Hepatocyte (in vitro differentiated cells): ENCODE data around the gene PRSS48. TPM values are rescaled to one million over a fixed set of nuclear protein-coding genes. Genes with fewer than 3 reads are reported as not detected.

Experiments
- DNase-seq: peaks from one replicate; pipeline ENCODE4 v3.0.0-alpha.2; 2016; ENCODE audit warnings: low spot score
- H2AFZ ChIP-seq: fragments of 200-600 bp; sonication (generic); 2 replicates; pipeline ENCODE4 v1.6.0; 2016; ENCODE audit warnings: antibody characterized with exemption, mild to moderate bottlenecking
- H3K27ac ChIP-seq: fragments of 200-600 bp; sonication (generic); 2 replicates; pipeline ENCODE4 v1.5.1; 2016; ENCODE audit warnings: mild to moderate bottlenecking
- H3K27me3 ChIP-seq: fragments of 200-600 bp; sonication (generic); 2 replicates; pipeline ENCODE4 v1.6.1; 2016
- H3K36me3 ChIP-seq: fragments of 200-600 bp; sonication (generic); replicated peaks from 2 replicates; pipeline ENCODE4 v1.5.1; 2016; ENCODE audit warnings: low read depth; ENCODE audit not compliant: insufficient read depth
- H3K4me1 ChIP-seq: fragments of 200-600 bp; sonication (generic); 2 replicates; pipeline ENCODE4 v1.5.1; 2016; ENCODE audit warnings: mild to moderate bottlenecking, moderate library complexity; ENCODE audit not compliant: insufficient read depth
- H3K4me2 ChIP-seq: fragments of 200-600 bp; sonication (generic); 2 replicates; pipeline ENCODE4 v1.6.0; 2016
- H3K4me3 ChIP-seq: fragments of 200-600 bp; sonication (generic); 2 replicates; pipeline ENCODE4 v1.5.1; 2016; ENCODE audit warnings: mild to moderate bottlenecking
- H3K79me2 ChIP-seq: fragments of 200-600 bp; sonication (generic); 2 replicates; pipeline ENCODE4 v1.6.0; 2017; ENCODE audit warnings: mild to moderate bottlenecking
- H3K9me2 ChIP-seq: fragments of 200-600 bp; sonication (generic); replicated peaks from 2 replicates; pipeline ENCODE4 v1.6.0; 2017; ENCODE audit warnings: mild to moderate bottlenecking; ENCODE audit not compliant: insufficient read depth
- H3K9me3 ChIP-seq: fragments of 200-600 bp; sonication (generic); 2 replicates; pipeline ENCODE4 v1.5.1; 2016; ENCODE audit warnings: low read depth, mild to moderate bottlenecking
- H4K20me1 ChIP-seq: fragments of 200-600 bp; sonication (generic); 2 replicates; pipeline ENCODE4 v1.6.0; 2016; ENCODE audit warnings: mild to moderate bottlenecking; ENCODE audit not compliant: insufficient read depth, poor library complexity, severe bottlenecking
- CTCF ChIP-seq: fragments of 200-600 bp; sonication (generic); IDR thresholded peaks from 2 replicates; pipeline ENCODE4 v1.5.1; 2016; ENCODE audit warnings: antibody characterized with exemption, mild to moderate bottlenecking; ENCODE audit not compliant: poor library complexity
- EZH2 ChIP-seq: fragments of 200-600 bp; sonication (generic); IDR thresholded peaks from 2 replicates; pipeline ENCODE4 v1.6.1; 2016; ENCODE audit warnings: antibody characterized with exemption, mild to moderate bottlenecking, borderline replicate concordance
- EZH2phosphoT487 ChIP-seq: fragments of 200-600 bp; sonication (generic); IDR thresholded peaks from one replicate; pipeline ENCODE4 v1.6.1; 2018; ENCODE audit warnings: antibody characterized with exemption, mild to moderate bottlenecking, low read depth, moderate library complexity; ENCODE audit not compliant: unreplicated experiment, severe bottlenecking
- WGBS: methylation state at CpG from one replicate; pipeline ENCODE4 v1.1.6; 2016; ENCODE audit warnings: low lambda C conversion rate; ENCODE audit errors: missing lambda C conversion rate; 5-methylcytosine and 5-hydroxymethylcytosine counted together
- polyA plus RNA-seq: library from polyadenylated mRNA; unstranded; fragments of >200 nt; fragmentation: Nextera tagmentation; extraction: Ambion mirVana; gene quantifications from 2 replicates; pipeline ENCODE4 v1.2.1, GENCODE V29; 2016
- total RNA-seq: library from RNA; depleted of rRNA; stranded (reverse); fragments of >200 nt; gene quantifications from 2 replicates; pipeline ENCODE4 v1.2.3, GENCODE V29; 2014

The PRSS48 gene
- total and polyA plus RNA-seq, 2 experiments from 2014 or later, result 0.79 TPM; not detected in 1

GRCh38 chr4:151302432-151302831, 25.5 kb downstream of the PRSS48 start:
- Histone ChIP-seq H3K79me2 (peaks cover 93% of the 10 kb centered on the region), H3K27ac (no peak overlapping the region)

DNA sequence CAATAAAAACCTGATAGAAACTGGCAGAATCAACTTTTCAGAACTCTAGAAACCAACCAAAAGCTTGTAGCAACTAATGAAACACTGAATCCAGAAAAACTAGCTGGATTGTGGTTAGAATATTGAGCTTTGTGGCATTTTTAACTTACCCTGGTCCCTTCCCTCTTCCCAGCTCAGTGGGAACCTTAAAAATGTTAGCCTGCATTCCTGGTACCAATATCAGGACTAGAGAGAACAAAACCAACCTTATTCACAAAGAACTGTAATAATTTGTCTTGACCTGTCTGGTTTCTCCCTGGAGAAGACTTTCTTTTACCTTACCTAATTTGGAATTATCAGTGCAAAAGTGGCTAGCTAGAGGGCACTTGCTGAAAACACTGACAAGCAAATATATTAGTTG, 27.3 kb downstream of the PRSS48 start:
- Histone ChIP-seq H3K4me3 (no peak overlapping the region), H4K20me1 (no peaks in the 10 kb centered on the region), H3K4me1 (no peaks in the 10 kb centered on the region), H3K27me3 (no peaks in the 10 kb centered on the region), H3K4me2 (no peak overlapping the region), H3K79me2 (peaks cover 94% of the 10 kb centered on the region), H2AFZ (no peak overlapping the region), H3K9me2 (no peaks in the 10 kb centered on the region), H3K36me3 (no peaks in the 10 kb centered on the region), H3K9me3 (no peaks in the 10 kb centered on the region), H3K27ac (no peak overlapping the region)
- TF ChIP-seq EZH2 (no peak), EZH2phosphoT487 (no peak), CTCF (no peak)
- no peak for DNase-seq

More at GRCh38 chr4:151302432-151302831, 25.5 kb downstream of the PRSS48 start:
- Histone ChIP-seq H4K20me1 (no peaks in the 10 kb centered on the region), H3K27me3 (no peaks in the 10 kb centered on the region), H3K4me2 (no peak overlapping the region), H3K36me3 (no peaks in the 10 kb centered on the region), H2AFZ (no peak overlapping the region), H3K4me1 (no peaks in the 10 kb centered on the region), H3K9me3 (no peaks in the 10 kb centered on the region), H3K4me3 (no peak overlapping the region), H3K9me2 (no peaks in the 10 kb centered on the region)
- 81% methylated on average over 4 of the region's 4 CpGs for WGBS
- TF ChIP-seq EZH2 (no peak), EZH2phosphoT487 (no peak), CTCF (no peak)
- no peak for DNase-seq

- Histone ChIP-seq H3K79me2 (peaks cover 96% of the 10 kb centered on the region), H3K27me3 (no peaks in the 10 kb centered on the region), H3K36me3 (no peaks in the 10 kb centered on the region), H3K4me2 (no peak overlapping the region), H3K4me3 (no peak overlapping the region), H2AFZ (no peak overlapping the region), H3K9me3 (no peaks in the 10 kb centered on the region), H3K9me2 (no peaks in the 10 kb centered on the region), H3K27ac (no peak overlapping the region), H3K4me1 (no peaks in the 10 kb centered on the region), H4K20me1 (no peaks in the 10 kb centered on the region)
- TF ChIP-seq EZH2phosphoT487, result no peak
- no peak for TF ChIP-seq EZH2
- no peak for TF ChIP-seq CTCF
- no peak for DNase-seq
These were observed 27.8 kb downstream of the PRSS48 start for GRCh38 chr4:151304755-151305154.

DNA sequence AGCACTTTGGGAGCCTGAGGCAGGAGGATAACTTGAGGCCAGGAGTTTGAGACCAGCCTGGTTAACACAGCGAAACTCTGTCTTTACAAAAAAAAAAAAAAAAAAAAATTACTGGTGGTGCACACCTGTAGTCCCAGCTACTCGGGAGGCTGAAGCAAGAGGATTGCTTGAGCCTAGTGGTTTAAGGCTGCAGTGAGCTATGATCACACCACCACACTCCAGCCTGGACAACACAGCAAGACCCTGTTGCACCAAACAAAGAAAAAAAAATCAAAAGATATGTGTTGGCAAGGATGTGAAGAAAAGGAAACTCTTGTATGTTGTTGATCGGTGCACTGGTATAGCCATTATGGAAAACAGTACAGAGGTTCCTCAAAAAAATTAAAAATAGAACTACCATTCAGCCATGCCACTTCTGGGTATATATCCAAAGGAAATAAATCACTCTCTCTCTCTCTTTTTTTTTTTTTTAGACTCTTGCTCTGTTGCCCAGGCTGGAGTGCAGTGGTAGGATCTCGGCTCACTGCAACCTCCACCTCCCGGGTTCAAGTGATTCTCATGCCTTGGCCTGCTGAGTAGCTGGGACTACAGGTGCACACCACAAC, 33.3 kb downstream of the PRSS48 start:
- Histone ChIP-seq H3K4me3 (no peak overlapping the region), H3K27ac (no peak overlapping the region), H3K27me3 (no peaks in the 10 kb centered on the region), H3K9me2 (no peaks in the 10 kb centered on the region), H3K79me2 (peaks cover 86% of the 10 kb centered on the region), H3K4me2 (no peak overlapping the region), H3K36me3 (no peaks in the 10 kb centered on the region), H3K4me1 (peaks cover 7% of the 10 kb centered on the region), H4K20me1 (peaks cover 10% of the 10 kb centered on the region), H2AFZ (no peak overlapping the region), H3K9me3 (no peaks in the 10 kb centered on the region)
- TF ChIP-seq EZH2phosphoT487 (no peak), CTCF (no peak), EZH2 (no peak)
- 97% methylated on average over 5 of the region's 5 CpGs for WGBS
- no peak for DNase-seq
